GM18526 (cell line): ENCODE data around the gene RFTN1.

Experiments
- POLR2A ChIP-seq: IDR thresholded peaks from 3 replicates; pipeline ENCODE4 v1.6.1; 2011; ENCODE audit not compliant: insufficient read length; ENCODE audit errors: extremely low read depth

The RFTN1 gene

GRCh38 chr3:16427103-16427965 is 86.2 kb downstream of the RFTN1 start:
- no peak for TF ChIP-seq POLR2A

DNA sequence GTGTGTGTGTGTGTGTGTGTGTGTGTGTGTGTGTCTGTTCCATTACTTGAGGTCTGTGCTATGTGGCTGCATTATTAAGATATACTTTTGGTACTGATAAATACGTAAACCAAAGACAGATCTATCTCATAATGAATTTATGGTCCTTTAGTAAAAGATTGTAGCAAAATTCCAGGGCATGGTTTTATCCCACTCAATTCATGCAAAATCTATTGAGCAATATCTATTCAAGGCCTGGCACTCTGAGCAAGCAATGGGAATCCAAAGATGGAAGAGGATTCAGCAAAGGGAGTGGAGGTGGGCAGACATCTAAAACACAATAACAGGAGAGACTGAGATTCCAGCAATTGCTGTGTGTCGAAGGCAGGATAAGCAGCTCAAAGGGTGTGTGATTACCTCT is 86.8 kb downstream of the RFTN1 start:
- no peak for TF ChIP-seq POLR2A

DNA sequence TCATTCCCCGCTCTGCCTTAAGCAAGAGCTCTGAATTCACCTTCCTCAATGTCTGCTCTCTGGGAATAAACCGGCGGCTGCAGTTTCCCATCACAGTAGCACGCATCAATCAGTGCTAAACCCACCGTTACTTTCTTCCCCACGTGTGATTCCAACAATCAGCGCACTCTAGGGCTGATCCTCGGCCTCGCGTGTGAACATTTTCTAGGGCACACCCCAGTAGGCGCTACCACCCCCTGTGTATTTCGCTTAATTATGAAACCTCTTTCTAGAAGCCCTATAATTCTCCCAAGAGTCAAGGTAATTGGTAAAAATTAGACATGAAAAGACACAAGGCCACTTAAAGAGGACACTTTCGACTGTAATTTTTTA is 87.5 kb downstream of the RFTN1 start:
- TF ChIP-seq POLR2A = no peak

DNA sequence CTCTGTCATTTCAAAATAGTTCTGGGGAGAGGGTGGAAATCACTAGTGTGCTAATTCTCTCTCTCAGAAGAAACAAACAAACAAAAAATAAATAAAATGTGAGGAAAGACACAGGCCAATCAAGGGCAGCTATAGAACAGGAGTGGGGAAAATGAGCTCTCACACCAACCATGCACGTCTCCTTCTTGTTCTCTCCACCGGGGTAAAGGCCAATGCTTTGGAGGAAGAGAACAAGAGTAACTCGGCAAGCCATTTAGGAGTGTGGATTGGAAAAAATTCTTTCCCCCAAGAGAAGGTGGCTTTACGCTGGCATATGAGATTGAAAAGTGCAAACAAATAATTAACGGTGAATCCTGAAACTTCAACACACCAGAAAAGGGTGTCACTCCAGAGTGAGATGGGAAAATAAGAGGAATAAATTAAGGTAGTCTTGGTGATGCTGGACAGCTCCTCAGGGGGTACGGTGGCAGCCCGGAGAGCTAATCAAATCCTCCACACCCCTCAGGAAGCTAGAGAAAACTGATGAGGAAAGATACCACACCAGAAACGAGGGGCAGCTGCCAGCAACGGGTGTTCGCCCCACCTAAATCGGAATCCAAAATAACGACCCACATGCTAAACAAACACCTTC is 88.0 kb downstream of the RFTN1 start:
- no peak for TF ChIP-seq POLR2A

GRCh38 chr3:16423947-16424673 is 89.4 kb downstream of the RFTN1 start:
- TF ChIP-seq POLR2A = no peak

- no peak for TF ChIP-seq POLR2A
These were observed 90.2 kb downstream of the RFTN1 start for GRCh38 chr3:16423298-16423697.

DNA sequence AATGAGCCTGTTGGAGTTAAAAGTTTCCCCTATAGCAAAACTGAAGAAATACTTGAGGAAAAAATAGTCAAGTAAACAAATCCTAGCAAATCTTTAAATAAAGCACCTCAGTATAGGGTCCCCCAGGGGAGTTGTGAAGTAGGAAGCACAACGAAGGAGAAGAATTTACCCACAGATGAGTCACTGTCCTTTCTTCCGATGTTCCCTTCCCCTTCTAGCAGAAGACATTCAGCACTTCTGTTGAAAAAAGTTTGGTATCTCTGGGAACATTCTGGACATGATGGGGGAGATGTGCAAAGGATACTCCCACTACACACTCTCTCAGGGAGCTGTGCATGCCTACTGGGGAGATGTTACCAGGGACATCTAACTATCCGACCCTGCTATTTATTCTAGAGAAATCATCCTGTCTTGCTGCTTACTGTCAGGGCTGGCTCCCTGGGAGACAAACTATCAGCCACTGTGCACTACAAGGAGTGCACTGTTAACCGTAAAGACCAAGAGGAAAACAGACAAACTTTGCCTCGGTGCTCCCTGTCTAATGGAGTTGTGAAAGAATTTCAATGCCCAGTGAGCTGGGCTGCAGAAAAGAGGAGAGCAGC is 93.8 kb downstream of the RFTN1 start:
- TF ChIP-seq POLR2A = no peak

- TF ChIP-seq POLR2A = no peak
These were observed 95.4 kb downstream of the RFTN1 start for GRCh38 chr3:16417945-16418739.

DNA sequence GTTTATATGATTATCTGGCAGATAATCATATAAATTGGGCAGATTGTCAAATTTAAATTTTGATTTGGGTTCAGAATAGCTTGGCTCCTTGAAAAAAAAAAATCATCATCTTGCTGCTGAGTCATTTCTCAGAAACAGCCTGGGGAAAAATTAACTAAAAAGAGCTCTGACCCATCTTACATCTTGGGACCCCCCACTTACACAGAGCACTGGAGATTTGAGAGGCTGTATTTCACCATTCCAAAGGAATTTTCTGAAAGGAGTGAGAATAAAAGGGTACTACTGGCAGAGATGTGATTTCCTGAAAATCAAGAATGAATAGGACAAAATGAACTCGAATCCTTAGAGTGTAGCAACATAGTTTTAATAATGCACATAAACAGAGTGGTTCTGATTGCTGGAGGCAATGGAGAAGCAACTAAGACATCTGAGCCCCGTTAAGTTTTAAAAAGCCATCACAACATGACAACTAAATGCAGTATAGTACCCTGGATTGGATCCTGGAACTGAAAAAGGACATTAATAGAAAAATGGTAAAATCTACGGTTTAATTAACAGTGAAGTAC is 97.5 kb downstream of the RFTN1 start:
- TF ChIP-seq POLR2A = no peak

GRCh38 chr3:16413321-16413720 is 100.2 kb downstream of the RFTN1 start:
- no peak for TF ChIP-seq POLR2A

DNA sequence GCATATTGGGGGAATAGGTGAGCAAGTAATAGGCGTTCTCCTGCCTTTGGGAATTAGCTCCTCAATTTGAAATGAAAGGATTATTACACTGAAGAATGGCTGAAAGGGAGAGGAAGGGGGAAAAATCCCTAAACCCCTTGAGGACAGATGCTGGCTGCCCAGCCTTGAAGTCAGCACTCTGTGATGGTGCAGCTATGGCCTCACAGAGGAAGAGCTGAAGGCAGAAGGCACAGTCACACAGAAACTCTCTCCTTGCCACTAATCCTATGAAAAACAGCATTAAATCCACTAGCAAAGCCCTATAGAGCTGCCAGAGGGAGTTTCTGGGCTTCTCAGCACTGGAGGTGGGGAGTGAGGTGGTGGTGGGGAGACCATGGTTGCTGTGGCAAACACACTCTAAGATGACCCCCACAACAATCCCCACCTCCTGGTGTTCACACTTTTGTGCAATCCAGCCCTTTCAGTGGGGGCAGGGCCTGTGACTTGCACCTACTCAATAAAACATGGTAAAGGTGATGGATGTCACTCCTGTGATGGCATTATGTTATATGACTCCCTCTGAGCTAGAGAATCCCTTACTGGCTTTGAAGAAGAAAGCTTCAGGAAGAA is 101.2 kb downstream of the RFTN1 start:
- no peak for TF ChIP-seq POLR2A

- TF ChIP-seq POLR2A = no peak
These were observed 102.1 kb downstream of the RFTN1 start for GRCh38 chr3:16411441-16411840.

- TF ChIP-seq POLR2A = no peak
These were observed 102.8 kb downstream of the RFTN1 start for GRCh38 chr3:16410659-16411058.

DNA sequence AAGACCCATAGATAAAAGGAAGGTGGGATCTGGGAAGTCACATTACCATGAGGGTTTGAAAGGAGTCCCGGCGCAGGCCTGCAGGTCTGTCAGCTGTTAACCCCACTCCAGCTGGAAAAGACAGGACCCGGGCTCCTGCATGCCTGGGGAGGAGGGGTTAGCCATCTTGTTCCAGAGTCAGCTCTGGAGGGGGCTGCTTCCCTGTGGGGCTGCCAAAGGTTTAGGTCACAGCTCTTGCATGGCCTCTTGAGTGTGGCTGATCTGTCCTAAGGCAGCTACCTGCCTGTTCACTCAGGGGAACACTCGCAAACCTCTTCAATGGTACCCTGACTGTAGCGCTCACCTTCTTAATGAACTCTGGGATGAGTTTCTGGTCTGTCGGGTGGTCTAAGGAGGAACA is 104.5 kb downstream of the RFTN1 start:
- no peak for TF ChIP-seq POLR2A
